ENCODE data around the gene ARHGEF39.
"Not testable (repeated sequence)": the region's sequence is repeated elsewhere in the genome, so short reads cannot be mapped to it uniquely, and the experiment has no call there.

ARHGEF39 gene

GRCh38 chr9:35616681-35617459, 48.1 kb downstream of the ARHGEF39 start:
- peak; percentile 82 for DNase-seq

GRCh38 chr9:35615981-35616680, 48.9 kb downstream of the ARHGEF39 start:
- no peak for DNase-seq

GRCh38 chr9:35612843-35613242, 52.2 kb downstream of the ARHGEF39 start:
- DNase-seq = no peak

- not testable (repeated sequence) for DNase-seq
Observed at GRCh38 chr9:35612066-35612465, 52.9 kb downstream of the ARHGEF39 start.

GRCh38 chr9:35611230-35611797, 53.7 kb downstream of the ARHGEF39 start:
- peak; percentile 72 for DNase-seq

- DNase-seq = no peak
Observed at GRCh38 chr9:35609820-35610163, 55.2 kb downstream of the ARHGEF39 start.

Measured in CD4-positive, alpha-beta T cell treated with Interleukin-10 for 1 hour (primary cell).